Measurements from ENCODE around the gene CDKN2B.

GRCh38 chr9:21998026-21998425 is 11.1 kb downstream of the CDKN2B start:
- TF ChIP-seq CTCF (IDR thresholded peaks at IDR 0.05) = no peak
- TF ChIP-seq POLR2A (IDR thresholded peaks at IDR 0.05) = no peak
- no peak for TF ChIP-seq EP300 (IDR thresholded peaks at IDR 0.05)

All from ovary (tissue), 3 donors.